ENCODE measurements around the gene CHRNA3.

Gene CHRNA3

GRCh38 chr15:78624651-78625590, 4.1 kb upstream of the CHRNA3 start:
- no peak for TF ChIP-seq CTCF (IDR thresholded peaks at IDR 0.05; ENCODE audit: low read depth, low read length, missing control alignments)
- H3K4me3 ChIP-seq (ENCODE audit: low read depth, low read length): no peak overlapping the region
- no peak overlapping the region for H3K27ac ChIP-seq
- no peak for DNase-seq
- H3K27me3 ChIP-seq (replicated peaks): peaks cover 51% of the 10 kb centered on the region
- no peaks in the 10 kb centered on the region for H3K36me3 ChIP-seq (replicated peaks)
- in situ Hi-C loops (cut with HindIII; ENCODE audit: low pct_ligation_motif_present, low sequenced_read_pairs): no loop called here

GRCh38 chr15:78623786-78624497, 3.1 kb upstream of the CHRNA3 start:
- in situ Hi-C loops (cut with HindIII; ENCODE audit: low pct_ligation_motif_present, low sequenced_read_pairs): no loop called here
- DNase-seq: no peak
- Histone ChIP-seq H3K27me3 (replicated peaks) (peaks cover 58% of the 10 kb centered on the region), H3K4me3 (ENCODE audit: low read depth, low read length) (no peak overlapping the region), H3K36me3 (replicated peaks) (no peaks in the 10 kb centered on the region), H3K27ac (no peak overlapping the region)
- no peak for TF ChIP-seq CTCF (IDR thresholded peaks at IDR 0.05; ENCODE audit: low read depth, low read length, missing control alignments)

DNA sequence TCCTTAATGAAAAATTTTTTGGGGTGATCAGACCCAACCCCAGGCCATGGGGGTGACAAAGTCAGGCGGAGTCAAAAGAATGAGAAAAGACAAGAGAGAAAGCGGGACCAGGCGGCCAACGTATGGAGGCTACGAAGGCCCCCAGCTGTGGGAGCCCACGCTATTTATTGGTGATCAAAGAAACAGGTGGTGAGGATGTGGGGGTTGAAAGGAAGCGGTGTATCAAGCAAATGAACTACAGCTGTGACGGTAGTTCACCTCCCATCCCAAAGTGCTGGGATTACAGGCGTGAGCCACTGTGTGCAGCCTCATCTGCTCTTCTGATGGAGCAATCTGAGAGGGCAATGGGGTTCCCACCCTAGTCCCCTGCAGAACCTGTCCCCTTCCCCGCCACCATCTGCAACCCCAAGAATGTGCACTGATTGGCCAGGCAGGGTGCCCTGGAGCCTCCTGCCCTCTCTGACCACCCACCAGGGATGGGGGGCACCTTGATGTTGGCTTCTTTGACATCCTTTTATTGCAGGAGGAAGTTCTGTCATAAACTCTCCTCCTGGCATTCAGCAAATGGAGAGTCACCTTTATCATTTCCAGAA, 1.1 kb upstream of the CHRNA3 start:
- H3K4me3 ChIP-seq (ENCODE audit: low read depth, low read length): no peak overlapping the region
- H3K36me3 ChIP-seq (replicated peaks): no peaks in the 10 kb centered on the region
- no peak for DNase-seq
- no peak for TF ChIP-seq CTCF (IDR thresholded peaks at IDR 0.05; ENCODE audit: low read depth, low read length, missing control alignments)
- H3K27ac ChIP-seq: no peak overlapping the region
- peaks cover 48% of the 10 kb centered on the region for H3K27me3 ChIP-seq (replicated peaks)
- in situ Hi-C loops (cut with HindIII; ENCODE audit: low pct_ligation_motif_present, low sequenced_read_pairs): no loop called here

- H3K4me3 ChIP-seq (ENCODE audit: low read depth, low read length): no peak overlapping the region
Observed at GRCh38 chr15:78620021-78620526, 722 bp downstream of the CHRNA3 start.

More at GRCh38 chr15:78620021-78620526, 722 bp downstream of the CHRNA3 start:
- TF ChIP-seq CTCF (IDR thresholded peaks at IDR 0.05; ENCODE audit: low read depth, low read length, missing control alignments): peak; percentile 61
- no peaks in the 10 kb centered on the region for H3K36me3 ChIP-seq (replicated peaks)
- H3K27me3 ChIP-seq (replicated peaks): peaks cover 44% of the 10 kb centered on the region
- no peak overlapping the region for H3K27ac ChIP-seq
- no peak for DNase-seq
- in situ Hi-C loops (cut with HindIII; ENCODE audit: low pct_ligation_motif_present, low sequenced_read_pairs): no loop called here
